Activated CD8-positive, alpha-beta T cell treated with anti-CD3 and anti-CD28 coated beads for 36 hours (primary cell): ENCODE measurements around the gene C15orf39. TPM values are rescaled to one million over a fixed set of nuclear protein-coding genes. Genes with fewer than 3 reads are reported as not detected.

Experiments
- ATAC-seq: fragments of 200-7000 bp; cut with Tn5 transposase; one replicate; pipeline ENCODE4 v1.10.0; 2021; ENCODE audit warnings: mild to moderate bottlenecking, moderate library complexity
- CTCF ChIA-PET: fragments of 350-600 bp; sonication (Branson Sonifier 250); formaldehyde crosslinking; loops from one replicate; lab custom pipeline; 2021; ENCODE audit warnings: antibody characterized with exemption; lab: Charles Lee
- POLR2A ChIA-PET: fragments of 350-600 bp; sonication (Branson Sonifier 250); formaldehyde crosslinking; loops from one replicate; lab custom pipeline; 2021; ENCODE audit warnings: antibody characterized with exemption; lab: Charles Lee
- DNase-seq: peaks from one replicate; pipeline ENCODE4 v3.0.0-alpha.2; 2020
- H3K27ac Mint-ChIP-seq: one replicate; pipeline ENCODE4 v1.8.0; 2021; ENCODE audit warnings: mild to moderate bottlenecking, mixed read lengths
- H3K27me3 Mint-ChIP-seq: one replicate; pipeline ENCODE4 v1.8.0; 2021; ENCODE audit warnings: mixed read lengths
- H3K36me3 Mint-ChIP-seq: one replicate; pipeline ENCODE4 v1.8.0; 2021; ENCODE audit warnings: low read depth, mixed read lengths
- H3K4me1 Mint-ChIP-seq: one replicate; pipeline ENCODE4 v1.8.0; 2021; ENCODE audit warnings: low read depth, mixed read lengths
- H3K4me3 Mint-ChIP-seq: one replicate; pipeline ENCODE4 v1.8.0; 2021; ENCODE audit warnings: mild to moderate bottlenecking, moderate library complexity, mixed read lengths
- H3K9me3 Mint-ChIP-seq: one replicate; pipeline ENCODE4 v1.8.0; 2021; ENCODE audit warnings: mixed read lengths
- intact Hi-C: fragments of 100-400 bp; cut with micrococcal nuclease; formaldehyde crosslinking; loops from one replicate; pipeline ENCODE4 v1.10.0; 2022
- total RNA-seq, 2 experiments: library from RNA; stranded (reverse); gene quantifications; one replicate each; pipeline ENCODE4 v1.2.3, GENCODE V29; 2021
- TF ChIP-seq, protein P1 (sequence below): fragments of 200-600 bp; IDR thresholded peaks from one replicate; pipeline ENCODE4 v1.8.0; 2022; ENCODE audit warnings: antibody characterized with exemption, mild to moderate bottlenecking

Gene C15orf39
- total RNA-seq, 2 experiments from 2014 or later: 22.1 to 24.1 TPM

DNA sequence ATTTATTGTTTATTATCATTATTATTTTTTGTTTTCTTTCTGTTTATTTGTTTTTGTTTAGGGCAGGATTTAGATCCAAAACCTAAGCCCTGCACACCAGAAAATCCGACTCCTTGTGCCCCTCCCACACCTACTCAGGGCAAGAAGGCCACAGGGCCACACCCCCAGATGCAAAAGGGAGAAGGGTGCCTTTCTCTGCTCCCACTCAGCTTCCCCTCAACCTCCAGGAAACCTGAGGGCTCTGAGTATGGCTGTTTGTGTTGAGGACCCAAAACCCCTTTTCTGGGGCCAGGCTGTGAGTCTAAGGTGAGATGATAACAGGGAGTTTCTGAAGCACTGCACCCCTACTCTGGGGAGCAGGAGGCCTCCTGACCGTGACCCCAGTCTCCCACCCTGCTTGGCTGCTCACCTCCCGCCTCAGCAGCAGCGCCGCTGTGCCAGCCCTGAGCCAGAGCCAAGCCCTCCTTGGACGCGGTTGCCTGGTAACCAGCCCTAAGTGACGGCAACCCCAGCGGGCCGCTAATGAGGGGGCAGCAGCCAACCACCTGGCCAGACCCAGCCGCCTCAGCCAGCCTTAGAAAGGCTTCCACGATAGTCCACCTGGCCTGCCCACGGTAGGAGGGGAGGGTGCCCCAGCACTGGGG lies 6.4 kb upstream of the C15orf39 start:
- ChIA-PET CTCF (no interaction called here), POLR2A (no interaction called here)
- Mint-ChIP-seq H3K36me3 (no peaks in the 10 kb centered on the region), H3K4me3 (no peak overlapping the region), H3K27ac (no peak overlapping the region), H3K4me1 (peaks cover 14% of the 10 kb centered on the region), H3K27me3 (peaks cover 6% of the 10 kb centered on the region), H3K9me3 (peaks cover 4% of the 10 kb centered on the region)
- TF ChIP-seq, protein P1, sequence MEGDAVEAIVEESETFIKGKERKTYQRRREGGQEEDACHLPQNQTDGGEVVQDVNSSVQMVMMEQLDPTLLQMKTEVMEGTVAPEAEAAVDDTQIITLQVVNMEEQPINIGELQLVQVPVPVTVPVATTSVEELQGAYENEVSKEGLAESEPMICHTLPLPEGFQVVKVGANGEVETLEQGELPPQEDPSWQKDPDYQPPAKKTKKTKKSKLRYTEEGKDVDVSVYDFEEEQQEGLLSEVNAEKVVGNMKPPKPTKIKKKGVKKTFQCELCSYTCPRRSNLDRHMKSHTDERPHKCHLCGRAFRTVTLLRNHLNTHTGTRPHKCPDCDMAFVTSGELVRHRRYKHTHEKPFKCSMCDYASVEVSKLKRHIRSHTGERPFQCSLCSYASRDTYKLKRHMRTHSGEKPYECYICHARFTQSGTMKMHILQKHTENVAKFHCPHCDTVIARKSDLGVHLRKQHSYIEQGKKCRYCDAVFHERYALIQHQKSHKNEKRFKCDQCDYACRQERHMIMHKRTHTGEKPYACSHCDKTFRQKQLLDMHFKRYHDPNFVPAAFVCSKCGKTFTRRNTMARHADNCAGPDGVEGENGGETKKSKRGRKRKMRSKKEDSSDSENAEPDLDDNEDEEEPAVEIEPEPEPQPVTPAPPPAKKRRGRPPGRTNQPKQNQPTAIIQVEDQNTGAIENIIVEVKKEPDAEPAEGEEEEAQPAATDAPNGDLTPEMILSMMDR: no peak
- intact Hi-C loops: no loop called here
- ATAC-seq (no peak), DNase-seq (no peak)

DNA sequence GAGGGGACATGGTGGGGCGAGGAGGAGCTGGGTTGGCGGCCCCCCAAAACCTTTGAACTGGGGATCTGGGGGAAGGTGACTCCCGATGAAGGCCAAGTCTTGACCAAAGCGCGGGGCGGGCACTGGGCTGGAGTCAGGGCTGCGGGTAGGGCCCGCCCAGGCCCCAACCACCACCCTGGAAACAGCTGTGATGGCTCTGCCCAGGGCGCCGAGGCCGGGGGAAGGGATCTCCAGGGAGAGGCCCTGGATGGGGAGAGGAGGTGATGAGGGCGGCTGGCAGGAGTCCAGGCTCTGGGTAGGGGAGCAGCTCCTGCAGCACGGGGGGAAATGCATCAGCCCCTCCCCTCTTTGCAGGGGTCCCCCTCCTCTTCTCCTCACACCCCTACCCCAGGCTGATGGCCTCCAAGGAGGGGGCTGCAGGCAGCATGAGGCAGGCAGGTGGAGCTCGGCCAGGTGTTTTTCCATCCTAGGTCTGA lies 5.9 kb upstream of the C15orf39 start:
- DNase-seq (no peak), ATAC-seq (no peak)
- peaks cover 6% of the 10 kb centered on the region for H3K27me3 Mint-ChIP-seq
- peaks cover 2% of the 10 kb centered on the region for H3K9me3 Mint-ChIP-seq
- no peak overlapping the region for H3K27ac Mint-ChIP-seq
- CTCF ChIA-PET: no interaction called here
- TF ChIP-seq, protein P1: no peak
- intact Hi-C loops: no loop called here
- H3K36me3 Mint-ChIP-seq: no peaks in the 10 kb centered on the region
- no peak overlapping the region for H3K4me3 Mint-ChIP-seq
- POLR2A ChIA-PET: no interaction called here
- peaks cover 19% of the 10 kb centered on the region for H3K4me1 Mint-ChIP-seq

DNA sequence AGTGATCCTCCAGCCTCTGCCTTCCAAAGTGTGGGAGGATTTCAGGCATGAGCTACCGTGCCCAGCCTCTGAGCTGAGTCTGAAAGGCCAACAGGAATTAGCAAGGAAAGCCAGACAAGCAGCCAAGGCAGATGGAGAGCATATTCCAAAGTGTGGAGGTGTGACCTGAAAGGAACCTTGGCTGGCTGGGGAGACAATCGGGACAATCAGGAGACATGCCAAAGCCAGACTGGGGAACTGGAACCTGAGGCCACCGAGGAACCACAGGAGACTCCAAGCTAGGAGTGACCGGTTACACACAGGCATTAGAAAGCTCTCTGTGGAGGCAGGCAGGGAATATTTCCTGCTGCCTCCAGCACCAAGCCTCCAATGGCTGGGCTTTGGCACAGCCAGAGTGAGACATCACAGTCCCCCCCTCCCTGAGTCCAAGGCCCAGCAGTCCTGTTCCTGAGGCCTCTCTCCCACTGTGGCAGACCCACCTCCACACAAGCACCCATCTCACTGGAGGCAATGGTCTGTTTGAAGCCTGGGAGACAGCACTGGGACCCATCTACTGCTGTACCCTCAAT lies 4.5 kb upstream of the C15orf39 start:
- TF ChIP-seq, protein P1: no peak
- Mint-ChIP-seq H3K36me3 (no peaks in the 10 kb centered on the region), H3K4me1 (peaks cover 25% of the 10 kb centered on the region), H3K27me3 (peaks cover 6% of the 10 kb centered on the region), H3K27ac (no peak overlapping the region), H3K9me3 (no peaks in the 10 kb centered on the region), H3K4me3 (no peak overlapping the region)
- ChIA-PET POLR2A (no interaction called here), CTCF (interaction anchor here (1.0 kb wide), 2 partner anchors 12 to 154 kb away, joined by 3 read pairs; no protein-coding TSS in a partner anchor)
- no peak for ATAC-seq
- no peak for DNase-seq
- intact Hi-C loops: no loop called here

DNA sequence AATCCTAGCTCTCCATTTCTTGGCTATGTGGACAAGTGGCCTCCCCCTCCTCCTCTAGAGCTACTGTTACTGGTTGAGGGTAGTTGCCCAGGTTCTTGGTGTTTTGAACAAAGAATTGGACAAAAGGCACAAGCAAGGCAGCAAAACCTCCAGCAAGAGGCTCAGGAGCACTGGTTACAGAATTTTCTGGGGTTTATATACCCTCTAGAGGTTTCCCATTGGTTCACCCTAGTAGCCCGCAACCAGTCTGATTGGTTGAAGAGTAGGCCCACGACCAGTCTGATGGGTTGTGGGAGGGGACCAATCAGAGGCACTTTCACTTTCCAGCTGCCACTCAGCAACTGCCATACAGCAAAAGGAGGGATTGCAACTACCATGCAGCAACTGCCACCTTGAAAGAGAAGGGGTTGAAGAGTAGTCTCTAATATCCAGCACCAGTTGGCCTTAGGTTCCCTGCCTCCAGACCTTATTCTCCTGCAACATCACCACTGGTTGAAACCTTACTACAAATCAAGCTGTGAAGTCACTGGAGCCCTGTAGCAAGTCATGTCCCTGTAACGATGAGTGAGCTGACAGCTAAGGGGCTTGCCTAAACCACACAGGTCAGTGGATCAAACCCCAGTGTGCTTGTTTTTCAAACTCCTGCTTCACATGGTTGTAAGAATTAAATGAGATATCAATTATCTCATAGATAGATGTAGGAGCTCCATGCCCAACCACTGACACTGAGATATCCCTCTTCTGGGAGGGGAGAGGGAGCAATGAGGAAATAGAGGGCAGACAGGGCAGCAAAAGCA lies 2.9 kb upstream of the C15orf39 start:
- TF ChIP-seq, protein P1: no peak
- DNase-seq (peak; percentile 55), ATAC-seq (no peak)
- Mint-ChIP-seq H3K9me3 (no peaks in the 10 kb centered on the region), H3K36me3 (peaks cover 4% of the 10 kb centered on the region), H3K4me3 (no peak overlapping the region), H3K4me1 (peaks cover 30% of the 10 kb centered on the region), H3K27ac (no peak overlapping the region), H3K27me3 (peaks cover 3% of the 10 kb centered on the region)
- CTCF ChIA-PET: interaction anchor here (1.9 to 3.8 kb wide), 3 partner anchors 131 to 169 kb away, joined by 4 to 31 read pairs (median 30); no protein-coding TSS in a partner anchor
- intact Hi-C loops: no loop called here
- POLR2A ChIA-PET: interaction anchor here (1.2 to 1.8 kb wide), 3 partner anchors 13 to 175 kb away, joined by 4 to 6 read pairs (median 4); partner anchors contain the start of gene PPCDC
